Activated CD8-positive, alpha-beta memory T cell treated with anti-CD3 and anti-CD28 coated beads, Interleukin-2, amount 50 U/mL, for 24 hours (primary cell): ENCODE results near the gene SPESP1.
A peak's percentile ranks its signal among the peaks of the same experiment; 100 is the strongest.

Experiments used
- DNase-seq: peaks from one replicate; pipeline ENCODE4 v3.0.0-alpha.2; 2020; ENCODE audit errors: extremely low read depth

The SPESP1 gene

GRCh38 chr15:68930268-68931022 lies at the start of gene SPESP1:
SPESP1 (plus strand) TSS chr15:68930525; CDS start chr15:68930654, 129 bp downstream.
- DNase-seq = no peak

- no peak for DNase-seq
Measured at GRCh38 chr15:68885070-68885469, 45.3 kb upstream of the SPESP1 start.

GRCh38 chr15:68887120-68887519 lies 43.2 kb upstream of the SPESP1 start:
- no peak for DNase-seq

- no peak for DNase-seq
Measured at GRCh38 chr15:68887819-68888218, 42.5 kb upstream of the SPESP1 start.

GRCh38 chr15:68888419-68888818 lies 41.9 kb upstream of the SPESP1 start:
- DNase-seq = no peak

GRCh38 chr15:68894208-68894607 lies 36.1 kb upstream of the SPESP1 start:
- no peak for DNase-seq

- no peak for DNase-seq
Measured at GRCh38 chr15:68896178-68896577, 34.1 kb upstream of the SPESP1 start.

GRCh38 chr15:68897016-68897415 lies 33.3 kb upstream of the SPESP1 start:
- DNase-seq = no peak

GRCh38 chr15:68900027-68900426 lies 30.3 kb upstream of the SPESP1 start:
- no peak for DNase-seq

GRCh38 chr15:68907396-68907923 lies 22.9 kb upstream of the SPESP1 start:
- no peak for DNase-seq

- DNase-seq = no peak
Measured at GRCh38 chr15:68909601-68910100, 20.7 kb upstream of the SPESP1 start.

- no peak for DNase-seq
Measured at GRCh38 chr15:68910341-68910740, 20.0 kb upstream of the SPESP1 start.

GRCh38 chr15:68910816-68911215 lies 19.5 kb upstream of the SPESP1 start:
- DNase-seq = no peak

GRCh38 chr15:68921926-68922325 lies 8.4 kb upstream of the SPESP1 start:
- DNase-seq = no peak

- peak; percentile 13 for DNase-seq
Measured at GRCh38 chr15:68924866-68925560, 5.3 kb upstream of the SPESP1 start.

GRCh38 chr15:68933001-68933400 lies 2.7 kb downstream of the SPESP1 start:
- DNase-seq = no peak

- no peak for DNase-seq
Measured at GRCh38 chr15:68934341-68934740, 4.0 kb downstream of the SPESP1 start.

- DNase-seq = no peak
Measured at GRCh38 chr15:68935400-68935937, 5.1 kb downstream of the SPESP1 start.

- no peak for DNase-seq
Measured at GRCh38 chr15:68939501-68939900, 9.2 kb downstream of the SPESP1 start.

GRCh38 chr15:68951813-68952212 lies 21.5 kb downstream of the SPESP1 start:
- no peak for DNase-seq

- no peak for DNase-seq
Measured at GRCh38 chr15:68957696-68958095, 27.4 kb downstream of the SPESP1 start.

- no peak for DNase-seq
Measured at GRCh38 chr15:68958597-68958996, 28.3 kb downstream of the SPESP1 start.

GRCh38 chr15:68962465-68962864 lies 32.1 kb downstream of the SPESP1 start:
- no peak for DNase-seq
